HEK293 (cell line): ENCODE data around the gene KLHDC9.
A peak's percentile ranks its signal among the peaks of the same experiment; 100 is the strongest.

Experiments
- CTCF ChIA-PET: fragments of 350-600 bp; formaldehyde crosslinking; extraction: SDS; loops from one replicate; lab custom pipeline; 2021; ENCODE audit warnings: antibody characterized with exemption; lab: Yijun Ruan, JAX
- POLR2A ChIA-PET: fragments of 300-600 bp; formaldehyde crosslinking; extraction: SDS; loops from one replicate; lab custom pipeline; 2020; ENCODE audit warnings: antibody characterized with exemption, inconsistent platforms; lab: Yijun Ruan, JAX
- H3K27ac ChIP-seq: fragments of 200-500 bp; sonication (Bioruptor generic); 2 replicates; pipeline ENCODE4 v1.5.1; 2014; ENCODE audit warnings: low read depth, low read length, control low read depth, inconsistent platforms; ENCODE audit errors: extremely low read depth
- H3K36me3 ChIP-seq, 2 experiments: fragments of 200-500 bp in 1 of 2; sonication (Bioruptor generic) in 1 of 2; 1 replicate in 1 of 2; 2 replicates in 1 of 2; pipeline ENCODE4 v1.5.1; 2014 to 2017; ENCODE audit warnings: inconsistent platforms in 2 of 2, low read length in 2 of 2; ENCODE audit not compliant: control insufficient read depth in 2 of 2, insufficient read depth in 1 of 2
- H3K4me1 ChIP-seq: fragments of 200-500 bp; sonication (Bioruptor generic); 2 replicates; pipeline ENCODE4 v1.5.1; 2014; ENCODE audit warnings: mild to moderate bottlenecking, low read length, inconsistent platforms; ENCODE audit not compliant: control insufficient read depth, insufficient read depth
- H3K4me3 ChIP-seq: 2 replicates; pipeline ENCODE4 v1.5.1; 2011; ENCODE audit warnings: low read depth, mild to moderate bottlenecking, control low read depth, low read length, moderate library complexity
- H3K9me3 ChIP-seq: fragments of 200-500 bp; sonication (Bioruptor generic); 2 replicates; pipeline ENCODE4 v1.5.1; 2014; ENCODE audit warnings: low read depth, low read length, inconsistent platforms; ENCODE audit not compliant: control insufficient read depth, insufficient read depth
- PBX3 ChIP-seq: sonication (generic); formaldehyde crosslinking; IDR thresholded peaks from 2 replicates; pipeline ENCODE4 v1.8.1; 2022; ENCODE audit warnings: mild to moderate bottlenecking, moderate library complexity, missing genetic modification reagents
- PRDM2 ChIP-seq: fragments of 450-650 bp; formaldehyde crosslinking; IDR thresholded peaks from 2 replicates; pipeline ENCODE4 v1.5.1; 2016; ENCODE audit warnings: missing biosample characterization, missing genetic modification characterization, borderline replicate concordance
- SETDB1 ChIP-seq: IDR thresholded peaks from one replicate; pipeline ENCODE4 v1.6.1; 2017; ENCODE audit warnings: mild to moderate bottlenecking, low read length, moderate library complexity, mixed read lengths; ENCODE audit not compliant: insufficient read length
- ZBTB21 ChIP-seq: fragments of 450-650 bp; formaldehyde crosslinking; IDR thresholded peaks from 2 replicates; pipeline ENCODE4 v1.5.1; 2017; ENCODE audit warnings: missing biosample characterization, missing genetic modification characterization
- ZBTB8A ChIP-seq: fragments of 450-650 bp; formaldehyde crosslinking; IDR thresholded peaks from 2 replicates; pipeline ENCODE4 v1.5.1; 2016; ENCODE audit warnings: missing biosample characterization, missing genetic modification characterization
- ZFP37 ChIP-seq: fragments of 450-650 bp; formaldehyde crosslinking; IDR thresholded peaks from 2 replicates; pipeline ENCODE4 v1.5.1; 2016; ENCODE audit warnings: missing biosample characterization, missing genetic modification characterization
- ZNF133 ChIP-seq: fragments of 450-650 bp; formaldehyde crosslinking; IDR thresholded peaks from 2 replicates; pipeline ENCODE4 v1.5.1; 2016; ENCODE audit warnings: missing biosample characterization, missing genetic modification characterization
- ZNF169 ChIP-seq: fragments of 450-650 bp; formaldehyde crosslinking; IDR thresholded peaks from 2 replicates; pipeline ENCODE4 v1.5.1; 2016; ENCODE audit warnings: missing biosample characterization, missing genetic modification characterization
- ZNF211 ChIP-seq: fragments of 450-650 bp; formaldehyde crosslinking; IDR thresholded peaks from 2 replicates; pipeline ENCODE4 v1.5.1; 2016; ENCODE audit warnings: low read depth, missing biosample characterization, missing genetic modification characterization
- ZNF350 ChIP-seq: fragments of 450-650 bp; formaldehyde crosslinking; IDR thresholded peaks from 2 replicates; pipeline ENCODE4 v1.5.0; 2017; ENCODE audit warnings: missing biosample characterization, mild to moderate bottlenecking, missing genetic modification characterization
- ZNF354C ChIP-seq: fragments of 450-650 bp; formaldehyde crosslinking; IDR thresholded peaks from 2 replicates; pipeline ENCODE4 v1.5.1; 2016; ENCODE audit warnings: missing biosample characterization, missing genetic modification characterization, low read depth, borderline replicate concordance
- ZNF394 ChIP-seq: fragments of 450-650 bp; formaldehyde crosslinking; IDR thresholded peaks from 2 replicates; pipeline ENCODE4 v1.5.1; 2016; ENCODE audit warnings: missing biosample characterization, missing genetic modification characterization, mild to moderate bottlenecking, moderate library complexity, borderline replicate concordance
- ZNF426 ChIP-seq: fragments of 450-650 bp; formaldehyde crosslinking; IDR thresholded peaks from 2 replicates; pipeline ENCODE4 v1.5.1; 2017; ENCODE audit warnings: missing biosample characterization, missing genetic modification characterization, mild to moderate bottlenecking, inconsistent platforms, moderate library complexity
- ZNF433 ChIP-seq: fragments of 450-650 bp; formaldehyde crosslinking; IDR thresholded peaks from 2 replicates; pipeline ENCODE4 v1.5.1; 2016; ENCODE audit warnings: missing biosample characterization, missing genetic modification characterization, low read depth
- ZNF555 ChIP-seq: fragments of 450-650 bp; formaldehyde crosslinking; conservative IDR thresholded peaks from 2 replicates; pipeline ENCODE4 v1.5.1; 2017; ENCODE audit warnings: missing biosample characterization, mild to moderate bottlenecking, missing genetic modification characterization, inconsistent platforms
- ZNF560 ChIP-seq: fragments of 450-650 bp; formaldehyde crosslinking; IDR thresholded peaks from 2 replicates; pipeline ENCODE4 v1.5.1; 2017; ENCODE audit warnings: missing biosample characterization, missing genetic modification characterization, borderline replicate concordance
- ZNF623 ChIP-seq: fragments of 450-650 bp; formaldehyde crosslinking; IDR thresholded peaks from 2 replicates; pipeline ENCODE4 v1.5.1; 2016; ENCODE audit warnings: missing biosample characterization, missing genetic modification characterization
- ZNF629 ChIP-seq: fragments of 450-650 bp; formaldehyde crosslinking; IDR thresholded peaks from 2 replicates; pipeline ENCODE4 v1.5.1; 2017; ENCODE audit warnings: missing biosample characterization, missing genetic modification characterization
- ZNF654 ChIP-seq: fragments of 450-650 bp; formaldehyde crosslinking; IDR thresholded peaks from 2 replicates; pipeline ENCODE4 v1.5.1; 2016; ENCODE audit warnings: low read depth, missing biosample characterization, missing genetic modification characterization
- ZNF791 ChIP-seq: fragments of 450-650 bp; formaldehyde crosslinking; IDR thresholded peaks from 2 replicates; pipeline ENCODE4 v1.5.1; 2016; ENCODE audit warnings: missing biosample characterization, missing genetic modification characterization
- TF ChIP-seq, protein P1 (sequence below): fragments of 450-650 bp; formaldehyde crosslinking; conservative IDR thresholded peaks from 2 replicates; pipeline ENCODE4 v1.5.1; 2016; ENCODE audit warnings: low read depth, missing biosample characterization, missing genetic modification characterization
- TF ChIP-seq, protein P2 (sequence below): fragments of 450-650 bp; formaldehyde crosslinking; IDR thresholded peaks from 2 replicates; pipeline ENCODE4 v1.5.1; 2016; ENCODE audit warnings: missing biosample characterization, missing genetic modification characterization

Gene KLHDC9

GRCh38 chr1:161065681-161066080 is 32.5 kb upstream of the KLHDC9 start (continued):
- TF ChIP-seq, protein P1, sequence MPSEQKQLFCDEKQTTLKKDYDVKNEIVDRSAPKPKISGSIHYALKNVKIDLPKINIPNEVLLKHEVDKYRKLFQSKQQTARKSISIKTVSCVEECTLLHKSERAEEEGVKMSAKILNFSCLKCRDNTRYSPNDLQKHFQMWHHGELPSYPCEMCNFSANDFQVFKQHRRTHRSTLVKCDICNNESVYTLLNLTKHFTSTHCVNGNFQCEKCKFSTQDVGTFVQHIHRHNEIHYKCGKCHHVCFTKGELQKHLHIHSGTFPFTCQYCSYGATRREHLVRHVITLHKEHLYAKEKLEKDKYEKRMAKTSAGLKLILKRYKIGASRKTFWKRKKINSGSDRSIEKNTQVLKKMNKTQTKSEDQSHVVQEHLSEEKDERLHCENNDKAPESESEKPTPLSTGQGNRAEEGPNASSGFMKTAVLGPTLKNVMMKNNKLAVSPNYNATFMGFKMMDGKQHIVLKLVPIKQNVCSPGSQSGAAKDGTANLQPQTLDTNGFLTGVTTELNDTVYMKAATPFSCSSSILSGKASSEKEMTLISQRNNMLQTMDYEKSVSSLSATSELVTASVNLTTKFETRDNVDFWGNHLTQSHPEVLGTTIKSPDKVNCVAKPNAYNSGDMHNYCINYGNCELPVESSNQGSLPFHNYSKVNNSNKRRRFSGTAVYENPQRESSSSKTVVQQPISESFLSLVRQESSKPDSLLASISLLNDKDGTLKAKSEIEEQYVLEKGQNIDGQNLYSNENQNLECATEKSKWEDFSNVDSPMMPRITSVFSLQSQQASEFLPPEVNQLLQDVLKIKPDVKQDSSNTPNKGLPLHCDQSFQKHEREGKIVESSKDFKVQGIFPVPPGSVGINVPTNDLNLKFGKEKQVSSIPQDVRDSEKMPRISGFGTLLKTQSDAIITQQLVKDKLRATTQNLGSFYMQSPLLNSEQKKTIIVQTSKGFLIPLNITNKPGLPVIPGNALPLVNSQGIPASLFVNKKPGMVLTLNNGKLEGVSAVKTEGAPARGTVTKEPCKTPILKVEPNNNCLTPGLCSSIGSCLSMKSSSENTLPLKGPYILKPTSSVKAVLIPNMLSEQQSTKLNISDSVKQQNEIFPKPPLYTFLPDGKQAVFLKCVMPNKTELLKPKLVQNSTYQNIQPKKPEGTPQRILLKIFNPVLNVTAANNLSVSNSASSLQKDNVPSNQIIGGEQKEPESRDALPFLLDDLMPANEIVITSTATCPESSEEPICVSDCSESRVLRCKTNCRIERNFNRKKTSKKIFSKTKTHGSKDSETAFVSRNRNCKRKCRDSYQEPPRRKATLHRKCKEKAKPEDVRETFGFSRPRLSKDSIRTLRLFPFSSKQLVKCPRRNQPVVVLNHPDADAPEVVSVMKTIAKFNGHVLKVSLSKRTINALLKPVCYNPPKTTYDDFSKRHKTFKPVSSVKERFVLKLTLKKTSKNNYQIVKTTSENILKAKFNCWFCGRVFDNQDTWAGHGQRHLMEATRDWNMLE (tag by site-specific recombination) = peak; percentile 83
- TF ChIP-seq ZNF394 (tag by site-specific recombination) (peak; percentile 93), ZFP37 (tag by site-specific recombination) (0 out of 2 replicates have a peak, but pooled peaks have one; percentile 61), ZBTB21 (tag by site-specific recombination) (peak; percentile 51; the same call in 1 of the 2 replicates), ZNF433 (tag by site-specific recombination) (peak; percentile 8; the same call in 1 of the 2 replicates), ZNF791 (peak; percentile 58; the same call in 1 of the 2 replicates), ZNF623 (peak; percentile 77), ZNF555 (peak; percentile 74), ZNF654 (peak; percentile 28; the same call in 1 of the 2 replicates), ZNF629 (tag by site-specific recombination) (0 out of 2 replicates have a peak, but pooled peaks have one; percentile 30), ZBTB8A (tag by site-specific recombination) (peak; percentile 50; the same call in 1 of the 2 replicates), ZNF354C (tag by site-specific recombination) (peak; percentile 51; the same call in 1 of the 2 replicates), ZNF426 (peak; percentile 80), ZNF560 (tag by site-specific recombination) (peak; percentile 50; the same call in 1 of the 2 replicates)
- TF ChIP-seq, protein P2, sequence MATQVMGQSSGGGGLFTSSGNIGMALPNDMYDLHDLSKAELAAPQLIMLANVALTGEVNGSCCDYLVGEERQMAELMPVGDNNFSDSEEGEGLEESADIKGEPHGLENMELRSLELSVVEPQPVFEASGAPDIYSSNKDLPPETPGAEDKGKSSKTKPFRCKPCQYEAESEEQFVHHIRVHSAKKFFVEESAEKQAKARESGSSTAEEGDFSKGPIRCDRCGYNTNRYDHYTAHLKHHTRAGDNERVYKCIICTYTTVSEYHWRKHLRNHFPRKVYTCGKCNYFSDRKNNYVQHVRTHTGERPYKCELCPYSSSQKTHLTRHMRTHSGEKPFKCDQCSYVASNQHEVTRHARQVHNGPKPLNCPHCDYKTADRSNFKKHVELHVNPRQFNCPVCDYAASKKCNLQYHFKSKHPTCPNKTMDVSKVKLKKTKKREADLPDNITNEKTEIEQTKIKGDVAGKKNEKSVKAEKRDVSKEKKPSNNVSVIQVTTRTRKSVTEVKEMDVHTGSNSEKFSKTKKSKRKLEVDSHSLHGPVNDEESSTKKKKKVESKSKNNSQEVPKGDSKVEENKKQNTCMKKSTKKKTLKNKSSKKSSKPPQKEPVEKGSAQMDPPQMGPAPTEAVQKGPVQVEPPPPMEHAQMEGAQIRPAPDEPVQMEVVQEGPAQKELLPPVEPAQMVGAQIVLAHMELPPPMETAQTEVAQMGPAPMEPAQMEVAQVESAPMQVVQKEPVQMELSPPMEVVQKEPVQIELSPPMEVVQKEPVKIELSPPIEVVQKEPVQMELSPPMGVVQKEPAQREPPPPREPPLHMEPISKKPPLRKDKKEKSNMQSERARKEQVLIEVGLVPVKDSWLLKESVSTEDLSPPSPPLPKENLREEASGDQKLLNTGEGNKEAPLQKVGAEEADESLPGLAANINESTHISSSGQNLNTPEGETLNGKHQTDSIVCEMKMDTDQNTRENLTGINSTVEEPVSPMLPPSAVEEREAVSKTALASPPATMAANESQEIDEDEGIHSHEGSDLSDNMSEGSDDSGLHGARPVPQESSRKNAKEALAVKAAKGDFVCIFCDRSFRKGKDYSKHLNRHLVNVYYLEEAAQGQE (tag by site-specific recombination) = peak; percentile 51

DNA sequence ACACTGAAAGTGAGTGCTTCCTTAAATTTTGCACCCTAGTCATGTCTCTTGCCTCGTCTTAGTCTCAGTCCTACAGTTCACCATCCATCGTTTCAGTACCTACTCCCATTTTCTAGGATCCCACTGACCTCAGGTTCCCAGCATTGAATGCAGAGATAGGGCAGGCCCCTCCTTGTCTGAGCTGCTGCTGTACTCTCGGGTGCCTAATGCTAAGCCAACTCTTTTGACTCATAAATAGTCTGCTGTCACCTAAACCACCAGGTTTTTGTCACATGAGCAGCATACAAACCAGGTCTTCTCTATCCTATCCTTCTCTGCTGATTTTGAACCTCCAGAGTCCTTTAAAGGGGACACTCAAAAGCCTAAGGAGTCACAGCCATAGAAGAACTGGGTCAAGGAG is 31.5 kb upstream of the KLHDC9 start:
- CTCF ChIA-PET = no interaction called here
- Histone ChIP-seq H3K36me3 (peaks cover 0 to 5% of the 10 kb centered on the region in 2 experiments; a peak in 1 of 3 replicates), H3K27ac (no peak overlapping the region), H3K9me3 (no peaks in the 10 kb centered on the region), H3K4me3 (no peak overlapping the region), H3K4me1 (no peaks in the 10 kb centered on the region)
- POLR2A ChIA-PET = no interaction called here
- TF ChIP-seq SETDB1 (no peak), ZNF169 (no peak), ZNF211 (tag by site-specific recombination) (no peak), PBX3 (no peak), PRDM2 (tag by site-specific recombination) (no peak), ZNF350 (tag by site-specific recombination) (no peak), ZNF133 (tag by site-specific recombination) (no peak)
